H1 (cell line): ENCODE results near the gene MPV17. TPM values are rescaled to one million over a fixed set of nuclear protein-coding genes. Genes with fewer than 3 reads are reported as not detected.

Experiments used
- BCL11A ChIP-seq, 2 experiments: IDR thresholded peaks; one replicate each; pipeline ENCODE4 v1.6.1; 2011; ENCODE audit warnings: low read depth in 2 of 2, low read length in 2 of 2, mild to moderate bottlenecking in 2 of 2
- CEBPB ChIP-seq: IDR thresholded peaks from 2 replicates; pipeline ENCODE4 v1.6.1; 2012; ENCODE audit warnings: low read depth, low read length
- CHD7 ChIP-seq: fragments of 300-600 bp; sonication (generic); IDR thresholded peaks from 2 replicates; pipeline ENCODE4 v1.7.1; 2012; ENCODE audit warnings: low read length, moderate library complexity, mild to moderate bottlenecking, inconsistent platforms; ENCODE audit not compliant: insufficient replicate concordance
- GTF2F1 ChIP-seq: IDR thresholded peaks from 2 replicates; pipeline ENCODE4 v1.6.1; 2012; ENCODE audit warnings: low read depth, low read length, improper control_type of control experiment, borderline replicate concordance
- MAX ChIP-seq: IDR thresholded peaks from 2 replicates; pipeline ENCODE4 v1.6.1; 2012; ENCODE audit warnings: inconsistent platforms
- RAD21 ChIP-seq, 2 experiments: IDR thresholded peaks in 1 of 2; conservative IDR thresholded peaks in 1 of 2; 2 replicates each; pipeline ENCODE4 v1.6.1; 2011; ENCODE audit warnings: low read depth in 2 of 2, low read length in 2 of 2, improper control_type of control experiment in 1 of 2, inconsistent platforms in 1 of 2, mild to moderate bottlenecking in 1 of 2, moderate library complexity in 1 of 2
- SIN3A ChIP-seq, 2 experiments: IDR thresholded peaks in 1 of 2; conservative IDR thresholded peaks in 1 of 2; 2 replicates each; pipeline ENCODE4 v1.6.1; 2011 to 2012; ENCODE audit warnings: low read length in 2 of 2, improper control_type of control experiment in 1 of 2, low read depth in 1 of 2, mild to moderate bottlenecking in 1 of 2
- SUZ12 ChIP-seq: fragments of 200-600 bp; sonication (generic); IDR thresholded peaks from 2 replicates; pipeline ENCODE4 v1.6.1; 2012; ENCODE audit warnings: mild to moderate bottlenecking, inconsistent platforms, low read length, moderate library complexity, mixed read lengths
- TEAD4 ChIP-seq: IDR thresholded peaks from 2 replicates; pipeline ENCODE4 v1.6.1; 2012; ENCODE audit warnings: low read depth, low read length, inconsistent platforms, mixed read lengths
- polyA plus RNA-seq, 7 experiments: library from polyadenylated mRNA; depleted of rRNA in 3 of 7; stranded (reverse) in 5 of 7; unstranded in 2 of 7; fragments of >200 nt in 5 of 7; fragments of 200-250 nt in 2 of 7; gene quantifications; 1 replicate in 5 of 7; 2 replicates in 1 of 7; 4 replicates in 1 of 7; pipeline versions ENCODE4 v1.2.1 to v1.2.3, GENCODE V29; 2011 to 2013; ENCODE audit warnings: missing spikeins in 2 of 7, mixed read lengths in 2 of 7
- total RNA-seq: library from RNA; stranded (reverse); fragmentation: NEBNext Ultra II Directional; extraction: Animal tissue kit (Norgen Biotek cat#: 25700); gene quantifications from 2 replicates; pipeline ENCODE4 v1.2.1, GENCODE V29; 2021

The MPV17 gene
- total and polyA plus RNA-seq, 2 of the 8 experiments (the other 6 are each of a cell fraction or from before 2014, with no cell fraction given): 45.2 to 181 TPM

GRCh38 chr2:27322766-27323595, at the start of gene MPV17 (continued):
- TF ChIP-seq CHD7 (no peak), MAX (peak; percentile 80), BCL11A (IDR thresholded peaks at IDR 0.05; ENCODE audit: low read depth in 2 of 2, low read length in 2 of 2) (no peak), RAD21 (IDR thresholded peaks at IDR 0.05 in 1 of 2, conservative IDR thresholded peaks at IDR 0.05 in 1 of 2; ENCODE audit: low read depth in 2 of 2, low read length in 2 of 2) (no peak), CEBPB (0 out of 2 replicates have a peak, but pooled peaks have one; percentile 25), SIN3A (conservative IDR thresholded peaks at IDR 0.05 in 1 of 2, IDR thresholded peaks at IDR 0.05 in 1 of 2; ENCODE audit: low read depth in 1 of 2, low read length in 2 of 2) (peak in 1 of 2 experiments; percentile 80; a peak in 1 of 4 replicates), GTF2F1 (peak; percentile 73; the same call in 1 of the 2 replicates), SUZ12 (no peak), TEAD4 (no peak)
